DOHH2 (cell line): ENCODE data around the gene MUL1.

ENCODE experiments used
- CTCF ChIP-seq: fragments of 200-600 bp; sonication (generic); IDR thresholded peaks from one replicate; pipeline ENCODE4 v1.5.1; 2014; ENCODE audit warnings: antibody characterized with exemption, mild to moderate bottlenecking, low read depth, low read length; ENCODE audit not compliant: poor library complexity, severe bottlenecking
- EZH2phosphoT487 ChIP-seq: fragments of 200-600 bp; sonication (generic); IDR thresholded peaks from 2 replicates; pipeline ENCODE4 v1.6.1; 2017; ENCODE audit warnings: borderline replicate concordance, mild to moderate bottlenecking, antibody characterized with exemption, low read length, moderate library complexity, mixed read lengths

DNA sequence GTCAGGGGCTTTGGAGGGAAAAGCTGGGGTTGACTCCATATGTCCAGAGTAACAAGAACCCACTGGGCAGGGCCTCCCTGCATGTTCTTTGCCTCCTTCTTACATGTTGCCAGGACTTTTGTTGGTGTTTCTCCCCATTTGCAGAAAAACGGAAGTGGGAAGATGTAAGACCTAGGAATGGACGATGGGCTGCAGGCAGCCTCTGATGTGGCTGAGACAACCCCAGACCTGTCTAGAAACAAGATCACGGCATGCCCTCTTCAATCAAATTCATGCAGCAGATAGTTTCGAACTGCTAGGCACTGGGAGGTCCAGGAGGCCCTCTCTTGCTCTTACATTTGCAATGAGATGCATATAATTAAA lies 47.8 kb upstream of the MUL1 start:
- TF ChIP-seq CTCF (no peak), EZH2phosphoT487 (no peak)
